ENCODE measurements around the gene ZBED5. TPM values are rescaled to one million over a fixed set of nuclear protein-coding genes. Genes with fewer than 3 reads are reported as not detected.

The ZBED5 gene
- polyA plus RNA-seq, 1 donor from 2014 or later = 178 TPM

DNA sequence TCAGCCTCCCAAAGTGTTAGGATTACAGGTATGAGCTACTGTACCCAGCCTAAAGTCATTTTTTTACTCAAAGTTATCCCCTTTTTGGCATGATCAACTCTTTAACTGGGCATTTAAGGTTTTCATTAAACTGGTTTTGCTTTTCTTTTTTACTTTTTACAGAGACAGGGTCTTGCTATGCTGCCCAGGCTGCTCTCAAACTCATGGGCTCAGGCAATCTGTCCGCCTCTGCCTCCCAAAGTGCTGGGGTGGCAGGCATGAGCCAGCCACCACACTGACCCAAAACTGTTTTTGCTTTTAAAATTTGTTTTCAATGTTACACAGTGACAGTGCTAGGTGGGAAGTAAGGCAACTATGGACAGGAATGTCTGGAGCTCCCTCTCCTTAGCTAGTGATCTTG lies 3.9 kb upstream of the ZBED5 start:
- Histone ChIP-seq H3K79me2 (replicated peaks; ENCODE audit: insufficient read depth, low read length) (peaks cover 17% of the 10 kb centered on the region), H3K9me2 (ENCODE audit: insufficient read depth, low read length) (no peaks in the 10 kb centered on the region), H3K4me2 (ENCODE audit: low read length) (no peak overlapping the region), H3K27me3 (ENCODE audit: insufficient read depth, low read depth, low read length) (no peaks in the 10 kb centered on the region), H3K9ac (ENCODE audit: low read length) (no peak overlapping the region), H3K27ac (ENCODE audit: low read length) (no peak overlapping the region), H2AFZ (ENCODE audit: low read depth, low read length) (no peak overlapping the region), H4K20me1 (ENCODE audit: insufficient read depth) (no peaks in the 10 kb centered on the region), H3K9me3 (ENCODE audit: low read length) (no peaks in the 10 kb centered on the region), H3K36me3 (ENCODE audit: insufficient read depth, low read length) (no peaks in the 10 kb centered on the region), H3F3A (ENCODE audit: insufficient read depth, low read length, poor library complexity, severe bottlenecking) (peaks cover 8% of the 10 kb centered on the region), H3K4me3 (ENCODE audit: low read length) (no peak overlapping the region)
- no peak for TF ChIP-seq SMC3 (conservative IDR thresholded peaks at IDR 0.05; ENCODE audit: poor library complexity)
- TF ChIP-seq, protein P1, sequence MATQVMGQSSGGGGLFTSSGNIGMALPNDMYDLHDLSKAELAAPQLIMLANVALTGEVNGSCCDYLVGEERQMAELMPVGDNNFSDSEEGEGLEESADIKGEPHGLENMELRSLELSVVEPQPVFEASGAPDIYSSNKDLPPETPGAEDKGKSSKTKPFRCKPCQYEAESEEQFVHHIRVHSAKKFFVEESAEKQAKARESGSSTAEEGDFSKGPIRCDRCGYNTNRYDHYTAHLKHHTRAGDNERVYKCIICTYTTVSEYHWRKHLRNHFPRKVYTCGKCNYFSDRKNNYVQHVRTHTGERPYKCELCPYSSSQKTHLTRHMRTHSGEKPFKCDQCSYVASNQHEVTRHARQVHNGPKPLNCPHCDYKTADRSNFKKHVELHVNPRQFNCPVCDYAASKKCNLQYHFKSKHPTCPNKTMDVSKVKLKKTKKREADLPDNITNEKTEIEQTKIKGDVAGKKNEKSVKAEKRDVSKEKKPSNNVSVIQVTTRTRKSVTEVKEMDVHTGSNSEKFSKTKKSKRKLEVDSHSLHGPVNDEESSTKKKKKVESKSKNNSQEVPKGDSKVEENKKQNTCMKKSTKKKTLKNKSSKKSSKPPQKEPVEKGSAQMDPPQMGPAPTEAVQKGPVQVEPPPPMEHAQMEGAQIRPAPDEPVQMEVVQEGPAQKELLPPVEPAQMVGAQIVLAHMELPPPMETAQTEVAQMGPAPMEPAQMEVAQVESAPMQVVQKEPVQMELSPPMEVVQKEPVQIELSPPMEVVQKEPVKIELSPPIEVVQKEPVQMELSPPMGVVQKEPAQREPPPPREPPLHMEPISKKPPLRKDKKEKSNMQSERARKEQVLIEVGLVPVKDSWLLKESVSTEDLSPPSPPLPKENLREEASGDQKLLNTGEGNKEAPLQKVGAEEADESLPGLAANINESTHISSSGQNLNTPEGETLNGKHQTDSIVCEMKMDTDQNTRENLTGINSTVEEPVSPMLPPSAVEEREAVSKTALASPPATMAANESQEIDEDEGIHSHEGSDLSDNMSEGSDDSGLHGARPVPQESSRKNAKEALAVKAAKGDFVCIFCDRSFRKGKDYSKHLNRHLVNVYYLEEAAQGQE (IDR thresholded peaks at IDR 0.05; ENCODE audit: borderline replicate concordance) = no peak
- no peak for TF ChIP-seq TAF1 (IDR thresholded peaks at IDR 0.05; ENCODE audit: low read depth)
- TF ChIP-seq MXI1 (conservative IDR thresholded peaks at IDR 0.05; ENCODE audit: poor library complexity, severe bottlenecking) = no peak
- TF ChIP-seq EP300 (conservative IDR thresholded peaks at IDR 0.05; ENCODE audit: poor library complexity, severe bottlenecking) = no peak
- no peak for TF ChIP-seq EZH2 (IDR thresholded peaks at IDR 0.05; ENCODE audit: borderline replicate concordance, insufficient read depth, low read length, poor library complexity, severe bottlenecking)
- TF ChIP-seq, protein P2, sequence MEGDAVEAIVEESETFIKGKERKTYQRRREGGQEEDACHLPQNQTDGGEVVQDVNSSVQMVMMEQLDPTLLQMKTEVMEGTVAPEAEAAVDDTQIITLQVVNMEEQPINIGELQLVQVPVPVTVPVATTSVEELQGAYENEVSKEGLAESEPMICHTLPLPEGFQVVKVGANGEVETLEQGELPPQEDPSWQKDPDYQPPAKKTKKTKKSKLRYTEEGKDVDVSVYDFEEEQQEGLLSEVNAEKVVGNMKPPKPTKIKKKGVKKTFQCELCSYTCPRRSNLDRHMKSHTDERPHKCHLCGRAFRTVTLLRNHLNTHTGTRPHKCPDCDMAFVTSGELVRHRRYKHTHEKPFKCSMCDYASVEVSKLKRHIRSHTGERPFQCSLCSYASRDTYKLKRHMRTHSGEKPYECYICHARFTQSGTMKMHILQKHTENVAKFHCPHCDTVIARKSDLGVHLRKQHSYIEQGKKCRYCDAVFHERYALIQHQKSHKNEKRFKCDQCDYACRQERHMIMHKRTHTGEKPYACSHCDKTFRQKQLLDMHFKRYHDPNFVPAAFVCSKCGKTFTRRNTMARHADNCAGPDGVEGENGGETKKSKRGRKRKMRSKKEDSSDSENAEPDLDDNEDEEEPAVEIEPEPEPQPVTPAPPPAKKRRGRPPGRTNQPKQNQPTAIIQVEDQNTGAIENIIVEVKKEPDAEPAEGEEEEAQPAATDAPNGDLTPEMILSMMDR (IDR thresholded peaks at IDR 0.05; ENCODE audit: poor library complexity, severe bottlenecking) = no peak
- TF ChIP-seq RAD21 (conservative IDR thresholded peaks at IDR 0.05) = no peak
- no peak for TF ChIP-seq POLR2AphosphoS5 (IDR thresholded peaks at IDR 0.05)

DNA sequence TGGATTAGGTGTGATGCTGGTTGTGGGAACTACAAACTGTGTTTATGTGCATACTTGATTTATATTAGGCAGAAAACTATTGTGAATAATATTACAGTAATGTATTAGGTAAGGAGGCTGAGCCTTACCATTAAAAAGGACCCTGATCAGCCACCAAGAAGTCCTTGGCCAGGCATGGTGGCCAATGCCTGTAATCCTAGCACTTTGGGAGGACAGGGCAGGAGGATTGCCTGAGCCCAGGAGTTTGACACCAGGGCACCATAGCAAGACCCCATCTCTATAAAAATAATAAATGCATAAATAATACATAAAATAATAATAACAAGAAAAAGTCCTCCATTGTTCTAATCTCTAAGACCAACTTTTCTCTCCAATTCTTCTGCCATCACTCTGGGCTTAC lies 3.2 kb upstream of the ZBED5 start:
- no peaks in the 10 kb centered on the region for H3K36me3 ChIP-seq (ENCODE audit: insufficient read depth, low read length)
- no peak overlapping the region for H3K27ac ChIP-seq (ENCODE audit: low read length)
- TF ChIP-seq EZH2 (IDR thresholded peaks at IDR 0.05; ENCODE audit: borderline replicate concordance, insufficient read depth, low read length, poor library complexity, severe bottlenecking) (no peak), TAF1 (IDR thresholded peaks at IDR 0.05; ENCODE audit: low read depth) (no peak), MXI1 (conservative IDR thresholded peaks at IDR 0.05; ENCODE audit: poor library complexity, severe bottlenecking) (no peak), RAD21 (conservative IDR thresholded peaks at IDR 0.05) (no peak), POLR2AphosphoS5 (IDR thresholded peaks at IDR 0.05) (no peak), EP300 (conservative IDR thresholded peaks at IDR 0.05; ENCODE audit: poor library complexity, severe bottlenecking) (no peak)
- TF ChIP-seq, protein P1 (IDR thresholded peaks at IDR 0.05; ENCODE audit: borderline replicate concordance) = no peak
- TF ChIP-seq, protein P2 (IDR thresholded peaks at IDR 0.05; ENCODE audit: poor library complexity, severe bottlenecking) = no peak
- no peaks in the 10 kb centered on the region for H3K9me2 ChIP-seq (ENCODE audit: insufficient read depth, low read length)
- no peaks in the 10 kb centered on the region for H4K20me1 ChIP-seq (ENCODE audit: insufficient read depth)
- H3K9me3 ChIP-seq (ENCODE audit: low read length) = no peaks in the 10 kb centered on the region
- no peak overlapping the region for H3K9ac ChIP-seq (ENCODE audit: low read length)
- no peak overlapping the region for H3K4me3 ChIP-seq (ENCODE audit: low read length)
- H3F3A ChIP-seq (ENCODE audit: insufficient read depth, low read length, poor library complexity, severe bottlenecking) = peaks cover 12% of the 10 kb centered on the region
- no peak overlapping the region for H3K4me2 ChIP-seq (ENCODE audit: low read length)
- H3K27me3 ChIP-seq (ENCODE audit: insufficient read depth, low read depth, low read length) = no peaks in the 10 kb centered on the region
- H2AFZ ChIP-seq (ENCODE audit: low read depth, low read length) = no peak overlapping the region
- H3K79me2 ChIP-seq (replicated peaks; ENCODE audit: insufficient read depth, low read length) = peaks cover 24% of the 10 kb centered on the region

All from neural cell (in vitro differentiated cells).